ENCODE data around the gene HELQ.
"Not testable (repeated sequence)": the region's sequence is repeated elsewhere in the genome, so short reads cannot be mapped to it uniquely, and the experiment has no call there.

HELQ gene

DNA sequence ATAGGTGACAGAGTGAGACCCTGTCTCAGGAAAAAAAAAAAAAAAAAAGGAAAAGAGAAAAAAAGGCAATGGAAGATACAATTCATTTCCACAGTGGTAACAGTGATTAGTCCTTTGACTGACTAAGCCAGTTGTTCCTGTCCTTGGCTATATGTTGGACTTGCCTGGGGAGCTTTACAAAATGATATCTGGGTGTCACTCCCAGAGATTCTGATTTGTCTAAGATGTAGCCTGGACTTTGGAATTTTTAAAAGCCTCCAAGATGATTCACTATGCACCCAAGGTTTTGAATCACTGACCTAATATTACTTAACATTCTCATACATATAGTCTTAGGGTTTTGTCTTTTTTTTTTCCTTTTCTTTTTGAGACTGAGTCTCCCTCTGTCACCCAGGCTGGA is 16.9 kb downstream of the HELQ start:
- in situ Hi-C loops (cut with MboI; ENCODE audit: low sequenced_read_pairs), result loop anchor here (25.0 kb wide), 1 partner anchor 376 kb away; no protein-coding TSS in a partner anchor

DNA sequence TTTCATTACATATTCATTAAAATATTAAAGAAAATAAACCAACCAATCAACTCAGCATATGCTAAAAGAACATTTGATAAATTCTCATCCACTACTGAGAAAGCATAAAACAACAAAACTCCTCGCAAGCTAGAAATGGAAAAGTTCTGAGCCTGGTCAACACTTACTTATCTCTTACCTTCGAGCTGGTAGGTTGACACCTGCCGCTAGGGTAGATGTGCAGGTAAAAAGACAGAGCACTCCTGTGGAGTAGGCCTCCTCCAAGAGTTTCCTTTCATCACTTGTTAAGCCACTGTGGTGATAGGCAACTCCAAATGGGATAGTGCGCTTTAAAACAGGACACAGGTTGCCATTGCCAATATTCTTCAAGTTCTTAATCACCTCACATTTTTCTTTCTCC is 18.9 kb downstream of the HELQ start:
- in situ Hi-C loops (cut with MboI; ENCODE audit: low sequenced_read_pairs), result loop anchor here (25.0 kb wide), 1 partner anchor 374 kb away; no protein-coding TSS in a partner anchor

GRCh38 chr4:83431200-83431599 is 24.4 kb downstream of the HELQ start:
- in situ Hi-C loops (cut with MboI; ENCODE audit: low sequenced_read_pairs), result loop anchor here (25.0 kb wide), 1 partner anchor 369 kb away; no protein-coding TSS in a partner anchor

GRCh38 chr4:83418211-83418610 is 37.4 kb downstream of the HELQ start:
- in situ Hi-C loops (cut with MboI; ENCODE audit: low sequenced_read_pairs), result no loop called here

DNA sequence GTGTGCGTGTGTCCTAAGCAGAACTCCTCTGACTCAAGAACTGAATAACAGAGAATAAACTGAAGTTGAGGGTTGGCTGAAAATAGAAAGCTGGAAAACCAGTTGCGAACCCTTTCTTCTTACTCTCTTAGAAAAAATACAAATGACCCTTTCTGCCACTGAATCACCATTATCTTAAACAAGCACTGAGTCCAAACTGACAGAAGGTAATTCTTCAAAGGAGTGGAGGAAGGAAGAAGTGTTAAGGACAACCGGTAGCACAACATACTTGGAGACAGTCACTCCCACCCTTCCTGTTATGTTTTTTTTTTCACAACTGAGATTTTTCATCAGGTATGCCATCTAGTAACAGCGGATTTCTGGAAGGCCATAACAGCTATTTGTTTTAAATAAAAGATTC is 38.1 kb downstream of the HELQ start:
- in situ Hi-C loops (cut with MboI; ENCODE audit: low sequenced_read_pairs), result no loop called here

DNA sequence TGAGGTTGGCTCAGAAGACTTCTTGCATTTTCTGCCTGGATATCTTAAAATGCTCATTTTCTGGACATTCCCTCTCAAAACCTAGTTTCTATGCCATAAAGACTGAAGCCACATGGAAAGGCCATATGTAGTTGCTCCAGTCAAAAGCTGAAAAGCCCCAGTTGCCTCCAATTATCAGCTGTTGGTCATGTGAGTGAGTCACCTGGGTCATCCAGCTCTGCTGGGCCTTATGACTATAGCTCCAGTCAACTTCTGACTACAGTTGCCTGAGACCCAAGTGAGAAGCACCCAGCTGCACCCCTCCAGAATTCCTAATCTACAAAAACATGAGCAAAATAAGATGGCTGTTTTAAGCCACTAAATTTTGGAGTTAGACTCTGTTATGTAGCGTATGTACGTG is 41.9 kb downstream of the HELQ start:
- in situ Hi-C loops (cut with MboI; ENCODE audit: low sequenced_read_pairs), result no loop called here

DNA sequence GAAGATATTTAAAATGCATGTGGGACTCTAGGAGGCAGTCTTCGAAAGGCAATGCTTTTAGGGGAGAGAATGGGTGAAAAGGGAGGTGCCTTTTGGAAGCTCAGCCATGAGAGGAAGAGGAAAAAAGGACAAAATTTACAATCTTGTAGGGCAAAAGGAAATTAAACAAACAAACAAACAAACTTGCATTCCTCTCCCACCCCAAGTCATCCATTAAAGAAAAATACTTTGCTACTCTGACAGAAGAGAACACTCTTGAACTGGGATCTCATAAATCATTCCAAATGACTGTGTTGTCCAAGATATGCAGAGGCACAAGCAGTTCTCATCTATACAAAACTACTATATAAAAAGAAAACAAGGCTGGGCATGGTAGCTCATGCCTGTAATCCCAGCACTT is 46.7 kb downstream of the HELQ start:
- in situ Hi-C loops (cut with MboI; ENCODE audit: low sequenced_read_pairs), result no loop called here

DNA sequence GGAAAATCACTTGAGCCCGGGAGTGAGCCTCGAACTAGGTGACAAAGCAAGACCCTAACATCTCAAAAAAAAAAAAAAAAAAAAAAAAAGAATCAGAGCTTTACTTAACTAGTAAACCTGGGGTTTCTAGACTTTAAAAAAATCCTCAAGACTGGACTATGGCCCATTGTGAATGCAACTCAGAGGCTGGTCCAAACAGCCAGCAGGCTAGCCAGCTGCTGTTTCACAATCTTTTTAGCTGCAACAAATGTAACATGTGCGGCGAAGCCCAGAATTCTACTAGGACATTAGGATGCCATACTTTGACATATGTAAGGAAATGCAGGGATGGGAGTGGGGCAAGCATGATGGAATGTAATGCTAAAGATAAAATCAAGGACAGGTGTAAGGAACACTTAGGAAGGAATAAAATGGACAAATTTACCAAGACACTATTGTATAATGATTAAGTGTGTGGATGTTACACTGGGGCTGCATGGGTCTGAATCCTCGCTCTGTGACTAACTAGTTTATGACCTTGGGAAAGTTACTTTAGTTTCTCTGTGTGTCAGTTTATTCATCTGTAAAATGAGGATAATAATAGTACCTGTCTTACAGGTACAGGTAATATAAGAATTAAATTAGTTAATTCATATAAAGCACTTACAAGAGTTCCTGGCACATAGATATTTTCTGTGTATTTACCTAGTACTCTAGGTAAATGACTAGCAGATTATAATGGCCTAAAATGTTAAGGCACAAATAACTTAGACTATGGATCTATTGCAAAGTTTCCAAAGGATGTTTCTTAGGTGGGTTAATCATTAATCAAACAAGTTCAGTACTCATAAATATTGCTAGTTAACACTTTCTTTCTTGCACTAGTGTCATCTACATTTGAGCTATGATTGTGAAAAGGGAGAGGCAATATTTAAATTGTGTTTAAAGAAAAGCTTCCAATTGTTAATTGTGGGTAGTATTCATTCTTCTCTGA is 49.5 kb downstream of the HELQ start:
- in situ Hi-C loops (cut with MboI; ENCODE audit: low sequenced_read_pairs), result no loop called here

- in situ Hi-C loops (cut with MboI; ENCODE audit: low sequenced_read_pairs), result not testable (repeated sequence)
Observed at GRCh38 chr4:83398158-83398557, 57.5 kb downstream of the HELQ start.

DNA sequence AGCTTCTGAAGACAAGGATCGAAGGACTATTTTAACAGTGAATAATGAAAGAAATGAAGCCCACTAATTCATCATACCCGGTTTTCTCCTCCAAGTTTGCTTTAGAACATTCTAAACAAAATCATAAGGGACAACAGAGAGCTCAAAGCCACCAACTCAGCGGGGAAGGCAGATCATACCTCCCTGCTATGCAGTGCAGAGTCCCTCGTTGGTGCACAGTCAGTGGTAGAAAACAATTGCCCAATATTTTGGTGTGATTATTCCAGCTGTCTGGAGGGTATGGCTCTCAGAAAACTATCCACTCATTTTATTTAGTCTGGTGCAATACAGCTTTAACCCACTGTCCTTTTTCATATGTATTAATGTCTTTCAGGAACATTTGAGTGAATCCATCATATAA is 61.7 kb downstream of the HELQ start:
- in situ Hi-C loops (cut with MboI; ENCODE audit: low sequenced_read_pairs), result no loop called here

DNA sequence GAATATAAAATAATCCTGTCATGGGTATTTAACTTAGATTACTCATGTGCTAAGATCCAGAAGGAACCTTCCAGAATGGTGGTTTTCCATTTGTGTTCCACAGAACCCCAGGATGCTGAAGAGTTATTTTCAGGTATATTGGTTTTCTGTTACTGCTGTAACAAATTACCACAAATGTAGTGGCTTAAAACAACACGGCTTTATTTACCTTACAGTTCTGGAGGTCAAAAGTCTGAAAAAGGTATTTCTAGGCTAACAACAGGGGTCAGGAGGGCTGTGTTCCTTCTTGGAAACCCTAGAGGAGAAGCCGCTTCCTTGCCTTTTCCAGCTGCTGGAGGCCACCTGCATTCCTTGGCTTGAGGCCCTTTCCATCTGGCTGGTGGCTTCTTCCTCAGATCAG is 63.1 kb downstream of the HELQ start:
- in situ Hi-C loops (cut with MboI; ENCODE audit: low sequenced_read_pairs), result no loop called here

GRCh38 chr4:83390944-83391343 is 64.7 kb downstream of the HELQ start:
- in situ Hi-C loops (cut with MboI; ENCODE audit: low sequenced_read_pairs), result no loop called here

GRCh38 chr4:83389756-83390505 is 65.7 kb downstream of the HELQ start:
- in situ Hi-C loops (cut with MboI; ENCODE audit: low sequenced_read_pairs), result no loop called here

DNA sequence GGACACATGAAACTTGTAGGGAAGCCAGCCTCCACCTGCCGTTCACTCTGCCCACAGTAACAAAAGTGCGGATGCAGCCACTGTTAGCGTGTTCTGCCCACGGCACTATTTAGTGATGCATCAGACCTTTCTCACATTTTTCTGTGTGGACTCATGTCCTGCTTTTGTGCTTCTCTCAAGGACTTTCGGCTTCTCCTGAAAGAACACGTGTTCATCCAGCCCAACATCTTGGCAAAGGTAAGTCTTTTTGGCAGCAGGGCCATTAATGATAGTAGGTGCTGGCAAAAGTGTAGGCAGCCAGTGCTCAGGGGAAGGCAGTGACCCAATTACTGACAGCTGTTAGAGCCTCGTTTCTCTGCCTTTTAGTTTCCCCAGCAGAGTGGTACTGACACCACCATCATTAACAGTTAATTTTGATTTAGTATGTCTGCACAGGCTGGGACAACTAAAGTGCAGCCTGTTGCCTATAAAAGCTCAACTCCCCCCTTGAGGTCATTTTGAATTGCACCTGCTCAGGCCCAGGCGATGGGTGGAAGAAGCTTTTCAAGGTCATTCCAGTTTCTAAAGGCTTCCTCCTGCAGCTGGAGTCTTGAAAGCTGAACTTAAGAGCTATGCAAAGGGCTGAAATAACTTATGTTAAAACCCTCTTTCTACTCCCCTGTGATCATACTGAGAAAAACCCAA is 66.4 kb downstream of the HELQ start:
- in situ Hi-C loops (cut with MboI; ENCODE audit: low sequenced_read_pairs), result no loop called here

DNA sequence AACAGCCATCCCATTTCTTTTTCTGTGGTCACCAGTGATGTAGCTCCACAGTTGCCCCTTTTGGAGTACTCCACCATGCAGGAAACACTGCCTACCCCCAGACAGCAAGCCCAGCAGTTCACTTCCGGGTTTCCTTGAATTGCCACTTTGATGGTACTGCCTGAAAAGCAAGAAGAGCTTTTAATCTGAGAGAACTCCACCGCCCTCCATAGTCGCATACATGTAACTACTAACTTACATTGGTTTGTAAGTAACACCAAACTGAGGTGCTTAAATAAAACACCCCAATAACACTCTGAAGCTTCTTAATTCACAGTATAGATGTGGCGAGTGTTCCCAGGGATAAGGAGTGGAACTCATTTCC is 67.3 kb downstream of the HELQ start:
- in situ Hi-C loops (cut with MboI; ENCODE audit: low sequenced_read_pairs), result no loop called here

DNA sequence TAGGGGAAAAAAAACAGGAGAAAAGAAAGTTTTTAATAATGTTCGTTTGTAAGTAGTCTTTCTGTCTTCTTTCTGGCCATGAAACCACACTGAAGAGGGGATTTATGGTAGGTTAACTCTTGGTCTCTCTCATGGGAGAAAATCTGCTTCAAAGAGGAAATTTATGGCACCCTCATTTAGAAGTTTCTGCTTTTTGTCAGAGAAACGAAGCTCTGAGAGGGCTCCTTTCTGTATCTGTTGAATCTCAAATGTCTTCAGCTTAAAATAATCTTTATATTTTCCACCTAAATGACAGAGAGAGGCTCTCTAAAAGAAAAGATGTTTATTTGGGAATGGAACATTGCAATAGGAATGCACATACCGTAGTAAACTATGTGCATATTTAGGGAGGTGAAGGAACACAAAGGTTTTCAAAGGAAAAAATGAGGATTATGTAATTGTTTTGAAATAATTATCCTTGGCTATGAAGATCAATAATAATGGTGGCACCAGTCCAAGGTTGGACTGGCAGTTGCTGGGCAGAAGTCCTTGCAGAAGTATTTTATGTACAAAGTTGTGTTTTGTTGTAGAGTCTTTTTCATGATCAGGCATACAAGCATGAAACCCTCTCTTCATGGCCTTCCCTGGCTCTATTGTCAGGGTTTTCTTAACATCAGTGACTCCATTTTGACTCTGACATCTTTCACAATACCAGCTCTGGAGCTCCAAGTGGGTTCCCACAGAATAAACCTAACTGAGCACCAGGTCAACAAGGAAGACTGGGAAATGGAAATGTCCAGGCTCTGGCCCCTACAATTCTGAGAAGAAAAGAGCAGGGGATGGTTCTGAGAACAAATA is 67.9 kb downstream of the HELQ start:
- in situ Hi-C loops (cut with MboI; ENCODE audit: low sequenced_read_pairs), result no loop called here

DNA sequence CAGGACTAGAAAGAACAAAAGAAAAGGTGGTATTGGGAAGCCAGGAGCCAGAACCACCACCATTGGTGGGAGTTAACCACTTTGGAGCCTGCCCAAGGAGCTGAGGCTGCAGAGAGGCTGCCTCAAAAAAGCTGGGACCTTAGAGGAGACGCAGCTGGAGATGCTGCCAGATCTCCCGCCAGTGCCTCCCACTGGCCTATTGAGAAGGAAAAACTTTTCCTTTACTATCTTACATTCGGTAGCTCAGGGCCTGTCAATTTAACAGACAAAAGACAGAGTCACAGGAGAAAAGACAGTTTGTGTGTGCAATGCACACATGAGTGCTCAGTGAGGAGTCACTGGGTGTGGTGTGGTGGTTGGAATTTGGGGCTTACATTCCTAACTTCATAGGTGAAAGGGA is 68.6 kb downstream of the HELQ start:
- in situ Hi-C loops (cut with MboI; ENCODE audit: low sequenced_read_pairs), result no loop called here

- in situ Hi-C loops (cut with MboI; ENCODE audit: low sequenced_read_pairs), result no loop called here
Observed at GRCh38 chr4:83382850-83383249, 72.8 kb downstream of the HELQ start.

DNA sequence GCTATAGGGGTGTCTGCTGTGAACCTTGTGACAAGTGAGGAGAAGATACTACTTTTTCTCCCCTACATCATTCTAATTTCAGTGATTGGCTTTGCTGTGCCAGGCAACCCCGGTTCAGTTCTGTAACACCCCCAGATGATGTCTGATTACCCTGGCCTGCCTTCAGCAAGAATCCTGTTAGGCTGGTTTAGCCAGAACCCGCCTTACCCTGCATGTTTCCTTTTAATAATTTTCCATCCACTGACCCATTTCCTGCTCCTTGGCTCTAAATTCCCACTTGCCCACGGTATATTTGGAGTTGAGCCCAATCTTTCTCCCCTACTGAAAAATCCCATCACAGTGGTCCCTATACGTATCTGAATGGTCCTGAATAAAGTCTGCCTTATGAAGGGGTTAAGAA is 74.5 kb downstream of the HELQ start:
- in situ Hi-C loops (cut with MboI; ENCODE audit: low sequenced_read_pairs), result no loop called here

GRCh38 chr4:83378419-83378818 is 77.2 kb downstream of the HELQ start:
- in situ Hi-C loops (cut with MboI; ENCODE audit: low sequenced_read_pairs), result no loop called here

Data from HL-60/S4 treated with retinoic acid at 250 ng/mL for 4 days and 3 days (cell line).